Ishikawa (cell line): Measurements from ENCODE around the gene ISOC2.

Source experiments
- CEBPB ChIP-seq: IDR thresholded peaks from 2 replicates; pipeline ENCODE4 v1.6.1; 2012
- CREB1 ChIP-seq: IDR thresholded peaks from 2 replicates; pipeline ENCODE4 v1.6.1; 2012; ENCODE audit warnings: low read depth
- EGR1 ChIP-seq: IDR thresholded peaks from 2 replicates; pipeline ENCODE4 v1.6.1; 2012
- EP300 ChIP-seq: IDR thresholded peaks from 2 replicates; pipeline ENCODE4 v1.6.1; 2012; ENCODE audit warnings: borderline replicate concordance
- FOXM1 ChIP-seq: IDR thresholded peaks from 2 replicates; pipeline ENCODE4 v1.6.1; 2012; ENCODE audit warnings: low read depth, borderline replicate concordance
- MAX ChIP-seq: IDR thresholded peaks from 2 replicates; pipeline ENCODE4 v1.6.1; 2012
- NFIC ChIP-seq: IDR thresholded peaks from 2 replicates; pipeline ENCODE4 v1.6.1; 2012
- RAD21 ChIP-seq: IDR thresholded peaks from 2 replicates; pipeline ENCODE4 v1.6.1; 2012; ENCODE audit warnings: low read depth
- TAF1 ChIP-seq: IDR thresholded peaks from 2 replicates; pipeline ENCODE4 v1.6.1; 2012; ENCODE audit warnings: low read depth, mild to moderate bottlenecking
- TCF12 ChIP-seq: IDR thresholded peaks from 2 replicates; pipeline ENCODE4 v1.6.1; 2012; ENCODE audit warnings: low read depth
- USF1 ChIP-seq: IDR thresholded peaks from 2 replicates; pipeline ENCODE4 v1.6.1; 2012
- YY1 ChIP-seq: IDR thresholded peaks from 2 replicates; pipeline ENCODE4 v1.6.1; 2012; ENCODE audit warnings: low read depth
- ZBTB7A ChIP-seq: IDR thresholded peaks from 2 replicates; pipeline ENCODE4 v1.6.1; 2012; ENCODE audit warnings: low read depth
- TF ChIP-seq, protein P1 (sequence below): IDR thresholded peaks from 2 replicates; pipeline ENCODE4 v1.6.1; 2012; ENCODE audit warnings: low read depth, mild to moderate bottlenecking

GRCh38 chr19:55451965-55452748 lies 9.3 kb downstream of the ISOC2 start:
- TF ChIP-seq YY1, result no peak
- TF ChIP-seq CREB1, result no peak
- TF ChIP-seq EP300, result no peak
- TF ChIP-seq RAD21, result no peak
- TF ChIP-seq TAF1, result no peak
- TF ChIP-seq, protein P1, sequence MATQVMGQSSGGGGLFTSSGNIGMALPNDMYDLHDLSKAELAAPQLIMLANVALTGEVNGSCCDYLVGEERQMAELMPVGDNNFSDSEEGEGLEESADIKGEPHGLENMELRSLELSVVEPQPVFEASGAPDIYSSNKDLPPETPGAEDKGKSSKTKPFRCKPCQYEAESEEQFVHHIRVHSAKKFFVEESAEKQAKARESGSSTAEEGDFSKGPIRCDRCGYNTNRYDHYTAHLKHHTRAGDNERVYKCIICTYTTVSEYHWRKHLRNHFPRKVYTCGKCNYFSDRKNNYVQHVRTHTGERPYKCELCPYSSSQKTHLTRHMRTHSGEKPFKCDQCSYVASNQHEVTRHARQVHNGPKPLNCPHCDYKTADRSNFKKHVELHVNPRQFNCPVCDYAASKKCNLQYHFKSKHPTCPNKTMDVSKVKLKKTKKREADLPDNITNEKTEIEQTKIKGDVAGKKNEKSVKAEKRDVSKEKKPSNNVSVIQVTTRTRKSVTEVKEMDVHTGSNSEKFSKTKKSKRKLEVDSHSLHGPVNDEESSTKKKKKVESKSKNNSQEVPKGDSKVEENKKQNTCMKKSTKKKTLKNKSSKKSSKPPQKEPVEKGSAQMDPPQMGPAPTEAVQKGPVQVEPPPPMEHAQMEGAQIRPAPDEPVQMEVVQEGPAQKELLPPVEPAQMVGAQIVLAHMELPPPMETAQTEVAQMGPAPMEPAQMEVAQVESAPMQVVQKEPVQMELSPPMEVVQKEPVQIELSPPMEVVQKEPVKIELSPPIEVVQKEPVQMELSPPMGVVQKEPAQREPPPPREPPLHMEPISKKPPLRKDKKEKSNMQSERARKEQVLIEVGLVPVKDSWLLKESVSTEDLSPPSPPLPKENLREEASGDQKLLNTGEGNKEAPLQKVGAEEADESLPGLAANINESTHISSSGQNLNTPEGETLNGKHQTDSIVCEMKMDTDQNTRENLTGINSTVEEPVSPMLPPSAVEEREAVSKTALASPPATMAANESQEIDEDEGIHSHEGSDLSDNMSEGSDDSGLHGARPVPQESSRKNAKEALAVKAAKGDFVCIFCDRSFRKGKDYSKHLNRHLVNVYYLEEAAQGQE, result no peak
- TF ChIP-seq CEBPB, result no peak
- peak; percentile 10; the same call in 1 of the 2 replicates for TF ChIP-seq TCF12
- TF ChIP-seq MAX, result no peak
- TF ChIP-seq EGR1, result no peak
- no peak for TF ChIP-seq FOXM1
- TF ChIP-seq NFIC, result no peak
- TF ChIP-seq USF1, result no peak
- peak; percentile 65 for TF ChIP-seq ZBTB7A
